Muscle layer of duodenum (tissue), 2 donors: ENCODE measurements around the gene KRT71.

ENCODE experiments used
- H3K27ac ChIP-seq: one replicate; pipeline ENCODE4 v1.7.0; 2013; ENCODE audit warnings: mild to moderate bottlenecking, low read length
- H3K27me3 ChIP-seq: one replicate; pipeline ENCODE4 v1.7.0; 2013; ENCODE audit warnings: low read depth, mild to moderate bottlenecking, control low read depth, low read length
- H3K36me3 ChIP-seq, 2 donors: one replicate each; pipeline ENCODE4 v1.7.0; 2013; ENCODE audit warnings: low read length in 2 of 2, control low read depth in 1 of 2, mild to moderate bottlenecking in 1 of 2; ENCODE audit not compliant: insufficient read depth in 2 of 2, control insufficient read depth in 1 of 2
- H3K4me1 ChIP-seq, 2 donors: one replicate each; pipeline ENCODE4 v1.7.0; 2013; ENCODE audit warnings: low read length in 2 of 2, mild to moderate bottlenecking in 2 of 2, control low read depth in 1 of 2, moderate library complexity in 1 of 2; ENCODE audit not compliant: insufficient read depth in 2 of 2, control insufficient read depth in 1 of 2
- H3K4me3 ChIP-seq, 2 donors: one replicate each; pipeline ENCODE4 v1.7.0; 2013; ENCODE audit warnings: low read length in 2 of 2, low read depth in 1 of 2, mild to moderate bottlenecking in 1 of 2
- H3K9me3 ChIP-seq, 2 donors: one replicate each; pipeline ENCODE4 v1.7.0; 2013; ENCODE audit warnings: low read length in 2 of 2, control low read depth in 1 of 2, mild to moderate bottlenecking in 1 of 2; ENCODE audit not compliant: control insufficient read depth in 1 of 2
- donor health status: healthy.

KRT71 gene

DNA sequence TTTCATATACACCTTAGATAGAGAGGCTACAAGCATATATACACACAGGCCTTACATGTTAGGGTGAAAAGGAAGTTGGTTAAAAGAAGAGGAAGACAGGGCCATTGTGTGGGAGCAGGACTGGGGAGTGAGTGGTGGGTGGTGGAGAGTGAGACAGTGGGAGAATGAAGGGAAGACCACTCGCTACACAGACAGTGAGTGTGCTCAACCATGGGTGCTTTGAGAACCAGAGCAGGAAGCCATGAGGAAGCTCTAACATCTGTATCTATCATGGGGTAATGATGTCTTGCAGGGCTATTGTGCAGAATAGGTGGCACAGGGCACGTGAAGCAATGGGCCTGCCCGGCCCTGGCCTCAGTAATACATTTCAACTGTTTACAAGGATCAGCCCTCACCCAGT lies 32.1 kb upstream of the KRT71 start:
- H3K4me1 ChIP-seq: no peaks in the 10 kb centered on the region
- no peaks in the 10 kb centered on the region for H3K27me3 ChIP-seq
- H3K9me3 ChIP-seq: no peaks in the 10 kb centered on the region
- no peak overlapping the region for H3K4me3 ChIP-seq
- no peaks in the 10 kb centered on the region for H3K36me3 ChIP-seq
- H3K27ac ChIP-seq: no peak overlapping the region

DNA sequence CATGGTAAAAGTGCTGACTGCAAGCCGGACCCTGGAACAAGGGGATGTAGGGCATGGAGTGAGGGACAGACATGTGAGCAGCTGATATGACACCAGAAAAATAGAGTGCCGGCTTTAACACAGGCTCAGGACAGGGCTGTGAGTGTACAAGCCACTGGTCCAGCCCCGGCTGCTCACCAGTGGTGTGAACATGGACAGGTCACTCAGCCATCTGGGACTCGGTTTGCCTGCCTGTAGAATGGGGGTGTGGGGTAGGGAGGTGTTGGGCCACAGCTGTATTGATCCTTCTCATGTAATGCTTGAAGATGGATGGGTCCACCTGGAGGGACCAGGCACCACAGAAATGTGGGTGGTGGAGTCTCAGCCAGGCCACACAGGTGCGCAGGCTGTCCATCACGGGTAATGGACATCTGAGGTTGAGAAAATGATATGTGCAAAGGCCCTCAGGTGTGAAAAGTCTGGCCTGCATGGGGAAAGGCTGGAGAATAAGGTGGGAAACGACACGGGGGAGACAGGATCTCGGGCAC lies 31.3 kb upstream of the KRT71 start:
- no peaks in the 10 kb centered on the region for H3K9me3 ChIP-seq
- H3K4me3 ChIP-seq: no peak overlapping the region
- no peaks in the 10 kb centered on the region for H3K4me1 ChIP-seq
- no peak overlapping the region for H3K27ac ChIP-seq
- no peaks in the 10 kb centered on the region for H3K36me3 ChIP-seq
- H3K27me3 ChIP-seq: no peaks in the 10 kb centered on the region

DNA sequence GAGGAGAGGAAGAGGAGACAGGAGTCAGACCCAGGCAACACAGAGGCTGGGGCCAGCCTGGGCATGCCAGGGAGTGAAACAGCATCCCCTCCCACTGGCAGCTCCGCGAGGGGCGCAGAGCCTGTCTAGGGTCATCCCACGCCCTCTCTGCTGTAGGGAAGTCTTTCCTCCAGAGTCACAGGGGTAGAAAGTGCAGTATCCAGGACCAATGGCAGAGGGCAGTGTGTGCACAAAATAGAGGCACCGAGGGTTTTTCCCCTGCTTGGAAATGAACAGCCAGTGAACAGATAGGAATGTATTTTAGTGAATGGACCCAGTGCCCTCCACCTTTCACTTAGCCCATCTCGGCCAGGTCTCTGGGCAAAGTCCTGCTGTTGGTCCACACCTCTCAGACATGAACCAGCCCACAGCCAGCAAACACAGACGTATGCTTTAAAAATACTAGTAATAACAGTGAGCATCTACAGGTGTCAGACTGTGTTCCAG lies 30.1 kb upstream of the KRT71 start:
- Histone ChIP-seq H3K4me1 (no peaks in the 10 kb centered on the region), H3K9me3 (no peaks in the 10 kb centered on the region), H3K36me3 (no peaks in the 10 kb centered on the region), H3K27me3 (no peaks in the 10 kb centered on the region), H3K4me3 (no peak overlapping the region), H3K27ac (no peak overlapping the region)

DNA sequence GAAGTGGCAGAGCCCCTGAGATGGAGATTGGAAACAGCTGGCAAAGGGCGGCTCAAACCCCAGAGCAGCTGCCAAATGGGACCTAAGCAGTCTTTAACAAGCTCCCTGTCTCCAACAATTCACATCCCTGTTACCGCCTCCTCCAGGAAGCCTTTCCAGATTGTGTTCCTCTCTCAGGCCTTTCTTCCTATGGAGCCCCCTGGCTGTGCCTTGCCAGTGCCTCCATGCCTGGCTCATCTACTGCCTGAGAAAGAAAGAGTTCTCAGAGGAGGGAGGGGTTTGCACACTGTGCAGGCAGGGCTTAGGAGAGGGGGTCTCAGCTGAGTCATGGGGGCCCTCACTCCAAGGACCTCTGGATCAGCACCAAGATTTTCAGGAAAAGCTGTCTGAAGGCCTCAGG lies 29.5 kb upstream of the KRT71 start:
- Histone ChIP-seq H3K4me3 (no peak overlapping the region), H3K4me1 (no peaks in the 10 kb centered on the region), H3K36me3 (no peaks in the 10 kb centered on the region), H3K9me3 (no peaks in the 10 kb centered on the region), H3K27me3 (no peaks in the 10 kb centered on the region), H3K27ac (no peak overlapping the region)

DNA sequence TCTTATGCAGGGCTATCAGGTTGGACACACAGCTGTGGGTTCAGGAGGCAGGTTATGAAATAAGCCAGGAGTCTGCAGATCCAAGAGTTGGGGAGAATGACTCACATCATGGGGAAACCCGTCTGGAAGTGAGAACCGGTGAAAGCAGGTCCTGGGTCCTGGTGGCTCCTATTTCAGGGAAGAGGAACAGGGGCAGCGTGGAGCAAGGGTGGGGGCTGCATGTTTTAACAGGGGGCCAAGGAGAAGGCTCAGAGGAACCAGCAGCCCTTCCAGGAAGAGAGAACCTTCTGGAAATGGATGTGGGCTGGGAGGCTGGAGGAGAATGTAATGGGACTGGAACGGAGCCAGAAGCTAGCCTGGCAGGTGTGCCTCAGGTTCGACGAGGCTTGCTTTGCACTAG lies 28.5 kb upstream of the KRT71 start:
- Histone ChIP-seq H3K4me3 (no peak overlapping the region), H3K36me3 (no peaks in the 10 kb centered on the region), H3K27me3 (no peaks in the 10 kb centered on the region), H3K4me1 (no peaks in the 10 kb centered on the region), H3K27ac (no peak overlapping the region), H3K9me3 (no peaks in the 10 kb centered on the region)

DNA sequence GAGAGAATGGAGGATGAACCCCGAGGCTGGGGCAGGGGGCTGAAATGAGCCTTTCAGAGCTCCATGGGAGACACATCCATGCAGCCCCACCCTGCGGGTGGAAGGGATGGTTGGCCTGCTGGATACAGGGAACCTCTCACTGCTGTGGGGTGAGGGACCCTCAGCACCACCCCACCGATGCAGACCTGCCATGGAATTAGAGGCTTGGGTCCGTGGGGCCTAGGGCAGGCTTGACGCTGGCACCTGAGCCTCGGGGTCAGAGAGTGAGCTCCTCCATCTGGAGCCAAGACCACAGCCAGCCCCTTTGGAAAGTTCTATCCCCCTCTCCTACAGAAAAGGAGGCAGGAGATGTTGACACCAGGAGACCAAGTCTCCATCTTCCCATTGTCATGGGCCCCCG lies 28.1 kb upstream of the KRT71 start:
- no peaks in the 10 kb centered on the region for H3K36me3 ChIP-seq
- H3K27ac ChIP-seq: no peak overlapping the region
- H3K4me1 ChIP-seq: no peaks in the 10 kb centered on the region
- H3K4me3 ChIP-seq: no peak overlapping the region
- H3K27me3 ChIP-seq: no peaks in the 10 kb centered on the region
- no peaks in the 10 kb centered on the region for H3K9me3 ChIP-seq

DNA sequence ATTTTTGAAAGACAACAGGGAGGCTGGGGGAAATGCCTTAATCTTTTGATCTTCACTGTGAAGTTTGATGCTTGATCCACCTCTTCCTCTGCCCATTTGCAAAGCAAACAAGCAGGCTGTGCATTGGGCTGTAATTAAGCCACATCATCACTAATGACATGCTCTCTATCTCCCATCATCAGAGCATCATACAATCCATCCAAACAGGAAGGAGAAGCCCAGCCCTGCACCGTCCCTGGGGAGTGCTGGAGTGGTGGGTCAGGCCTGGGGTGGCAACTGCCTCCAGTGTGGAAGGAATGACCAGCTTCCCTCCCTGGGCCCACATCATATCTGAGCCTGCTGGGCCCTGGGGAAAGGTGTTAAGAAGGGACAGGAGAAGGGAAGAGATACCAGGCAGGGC lies 27.6 kb upstream of the KRT71 start:
- no peaks in the 10 kb centered on the region for H3K9me3 ChIP-seq
- H3K4me3 ChIP-seq: no peak overlapping the region
- H3K27ac ChIP-seq: no peak overlapping the region
- no peaks in the 10 kb centered on the region for H3K27me3 ChIP-seq
- no peaks in the 10 kb centered on the region for H3K4me1 ChIP-seq
- H3K36me3 ChIP-seq: no peaks in the 10 kb centered on the region

DNA sequence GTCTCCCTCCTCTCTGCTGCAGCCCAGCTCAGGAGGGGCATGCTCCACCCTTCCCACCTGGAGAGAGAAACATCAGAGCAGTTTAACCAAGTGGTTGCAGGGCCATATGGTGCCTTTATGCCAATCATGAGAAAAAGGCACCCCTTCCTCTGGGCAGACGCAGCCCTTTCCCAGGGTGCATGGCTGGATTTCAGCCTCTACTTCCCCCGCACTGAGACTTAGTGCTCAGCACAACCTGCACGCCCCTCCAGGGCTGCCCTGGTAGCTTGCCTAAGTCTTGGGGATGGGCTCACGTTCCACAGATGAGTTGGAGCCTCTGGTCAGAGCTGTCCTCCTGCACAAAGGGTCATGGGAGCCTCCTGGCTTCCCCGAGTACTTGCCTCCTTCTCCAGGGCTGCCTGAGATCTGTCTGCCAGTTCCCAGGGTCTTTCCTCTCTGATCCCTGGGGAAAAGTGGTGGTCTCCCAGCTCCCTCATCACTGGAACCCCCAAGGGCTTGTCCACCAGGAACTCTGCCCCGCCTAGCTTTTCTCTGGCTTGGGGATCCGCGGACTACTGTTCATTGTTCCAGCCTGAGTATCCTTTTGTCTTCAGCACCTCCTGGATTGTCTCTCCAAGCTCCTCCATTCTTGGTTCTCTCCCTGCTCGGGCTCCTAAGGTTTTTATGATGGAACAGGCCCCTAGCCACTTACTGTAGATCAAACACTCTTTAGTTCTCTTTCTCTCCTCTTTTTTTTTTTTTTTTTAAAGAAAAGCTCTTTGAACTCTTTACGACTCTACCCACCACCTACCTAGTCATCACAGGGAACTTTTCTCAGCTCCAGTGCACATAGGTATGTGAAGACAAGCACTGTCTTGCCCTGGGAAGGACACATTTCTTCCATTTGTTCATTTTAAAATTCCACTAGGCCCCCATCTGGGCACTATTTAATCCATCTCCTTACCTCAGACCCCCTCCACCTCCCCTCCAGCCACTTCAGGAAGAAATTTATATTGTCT lies 26.8 kb upstream of the KRT71 start:
- H3K4me3 ChIP-seq: no peak overlapping the region
- no peak overlapping the region for H3K27ac ChIP-seq
- H3K9me3 ChIP-seq: no peaks in the 10 kb centered on the region
- no peaks in the 10 kb centered on the region for H3K4me1 ChIP-seq
- no peaks in the 10 kb centered on the region for H3K36me3 ChIP-seq
- H3K27me3 ChIP-seq: no peaks in the 10 kb centered on the region

DNA sequence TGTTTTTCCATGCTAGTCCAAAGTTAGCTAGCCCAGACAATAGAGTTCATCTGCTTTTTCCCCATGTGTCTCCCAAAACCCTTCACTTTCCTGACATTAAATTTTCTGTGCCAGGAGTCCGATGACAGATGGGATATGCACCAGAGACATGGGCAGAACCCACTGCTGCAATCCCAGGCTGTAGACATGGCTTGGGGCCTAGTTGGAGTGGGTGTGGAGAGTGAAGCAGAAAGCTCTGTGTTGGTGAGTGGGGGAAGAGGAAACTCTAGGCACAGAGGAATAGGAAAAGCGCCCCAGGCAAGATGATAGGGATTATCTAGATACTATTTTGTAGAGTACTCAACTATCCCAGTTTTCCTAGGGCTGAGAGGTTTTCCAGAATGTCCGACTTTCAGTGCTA lies 25.5 kb upstream of the KRT71 start:
- no peaks in the 10 kb centered on the region for H3K27me3 ChIP-seq
- no peaks in the 10 kb centered on the region for H3K4me1 ChIP-seq
- no peak overlapping the region for H3K4me3 ChIP-seq
- H3K36me3 ChIP-seq: no peaks in the 10 kb centered on the region
- no peaks in the 10 kb centered on the region for H3K9me3 ChIP-seq
- H3K27ac ChIP-seq: no peak overlapping the region

DNA sequence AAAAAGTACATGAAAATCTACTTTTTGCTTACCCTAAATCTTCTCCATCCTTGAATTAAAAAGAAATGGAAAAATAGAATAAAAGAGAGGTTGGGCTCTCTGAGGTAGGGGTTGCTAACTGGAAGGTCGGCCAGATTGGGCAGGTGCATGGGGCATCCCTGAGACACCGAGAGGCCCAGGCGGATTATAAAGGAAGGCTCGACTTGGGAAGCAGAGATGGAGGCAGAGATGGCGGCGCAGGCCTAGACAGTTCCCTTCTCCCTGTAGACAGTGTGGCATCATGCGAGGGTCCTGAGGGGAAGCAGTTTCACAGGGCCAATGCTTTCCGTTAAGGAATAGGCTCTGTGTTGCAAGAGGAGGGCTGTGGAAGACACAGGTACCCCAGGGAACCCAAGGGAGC lies 24.4 kb upstream of the KRT71 start:
- Histone ChIP-seq H3K9me3 (no peaks in the 10 kb centered on the region), H3K27ac (no peak overlapping the region), H3K4me3 (no peak overlapping the region), H3K36me3 (no peaks in the 10 kb centered on the region), H3K4me1 (no peaks in the 10 kb centered on the region), H3K27me3 (no peaks in the 10 kb centered on the region)

DNA sequence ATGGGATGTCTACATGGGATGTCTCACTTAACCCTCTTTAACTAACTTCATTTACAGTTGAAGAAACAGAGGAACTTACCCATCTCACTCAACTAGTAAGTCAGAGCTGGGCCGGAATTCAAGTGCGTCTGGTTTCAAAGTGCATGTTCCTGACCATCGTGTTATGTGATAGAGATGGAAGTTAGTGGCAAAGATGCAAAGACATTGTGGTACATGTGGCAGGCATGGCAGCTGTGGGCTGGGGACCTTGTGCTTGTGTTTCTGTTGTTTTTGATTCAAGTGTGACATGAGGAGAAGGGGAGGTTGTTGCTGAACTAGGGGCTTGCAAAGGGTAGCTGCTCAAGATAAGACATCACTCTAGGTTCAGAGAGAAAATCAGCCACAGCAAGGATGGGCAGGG lies 23.0 kb upstream of the KRT71 start:
- Histone ChIP-seq H3K27ac (no peak overlapping the region), H3K4me1 (no peaks in the 10 kb centered on the region), H3K4me3 (no peak overlapping the region), H3K9me3 (no peaks in the 10 kb centered on the region), H3K27me3 (no peaks in the 10 kb centered on the region), H3K36me3 (no peaks in the 10 kb centered on the region)
